HUDEP-2 (cell line): Measurements from ENCODE around the gene CCDC71L.
"Not testable (repeated sequence)": the region's sequence is repeated elsewhere in the genome, so short reads cannot be mapped to it uniquely, and the experiment has no call there.

Source experiments
- DNase-seq, 76 experiments: peaks; one replicate each; lab custom pipeline; 2025; ENCODE audit not compliant: unreplicated experiment in 76 of 76; lab: John Stamatoyannopoulos, UW

Gene CCDC71L

GRCh38 chr7:106660862-106661720 lies at the start of gene CCDC71L:
TSS of gene CCDC71L (minus strand) at chr7:106661158. CDS start at chr7:106660896, 262 bp downstream.
- peak; percentile 4 to 94 (median 86) for DNase-seq

- not testable (repeated sequence) for DNase-seq
Measured at GRCh38 chr7:106709604-106710003, 48.6 kb upstream of the CCDC71L start.

- DNase-seq: no peak
Measured at GRCh38 chr7:106704000-106704840, 43.3 kb upstream of the CCDC71L start.

GRCh38 chr7:106693677-106694353 lies 32.9 kb upstream of the CCDC71L start:
- no peak for DNase-seq

GRCh38 chr7:106692450-106693051 lies 31.6 kb upstream of the CCDC71L start:
- no peak for DNase-seq

- not testable (repeated sequence) for DNase-seq
Measured at GRCh38 chr7:106688161-106688560, 27.2 kb upstream of the CCDC71L start.

GRCh38 chr7:106683941-106684340 lies 23.0 kb upstream of the CCDC71L start:
- no peak for DNase-seq

GRCh38 chr7:106681815-106682495 lies 21.0 kb upstream of the CCDC71L start:
- no peak for DNase-seq

- DNase-seq: peak in 1 of 76 experiments; percentile 1
Measured at GRCh38 chr7:106679153-106679931, 18.4 kb upstream of the CCDC71L start.

- no peak for DNase-seq
Measured at GRCh38 chr7:106678795-106679152, 17.8 kb upstream of the CCDC71L start.

- DNase-seq: not testable (repeated sequence)
Measured at GRCh38 chr7:106676506-106676905, 15.5 kb upstream of the CCDC71L start.

GRCh38 chr7:106673688-106674087 lies 12.7 kb upstream of the CCDC71L start:
- not testable (repeated sequence) for DNase-seq

GRCh38 chr7:106671930-106672329 lies 11.0 kb upstream of the CCDC71L start:
- not testable (repeated sequence) for DNase-seq

GRCh38 chr7:106671160-106671559 lies 10.2 kb upstream of the CCDC71L start:
- no peak for DNase-seq

GRCh38 chr7:106668861-106669524 lies 8.0 kb upstream of the CCDC71L start:
- no peak for DNase-seq

- DNase-seq: no peak
Measured at GRCh38 chr7:106666353-106666752, 5.4 kb upstream of the CCDC71L start.

GRCh38 chr7:106664343-106664742 lies 3.4 kb upstream of the CCDC71L start:
- DNase-seq: no peak

GRCh38 chr7:106659963-106660861 lies 746 bp downstream of the CCDC71L start:
- peak in 75 of 76 experiments; percentile 7 to 80 (median 66) for DNase-seq
